Erythroblast (primary cell): ENCODE data around the gene FARP2.
"Not testable (repeated sequence)": the region's sequence is repeated elsewhere in the genome, so short reads cannot be mapped to it uniquely, and the experiment has no call there.

Experiments used
- GATA1 ChIP-seq: IDR thresholded peaks from 2 replicates; pipeline ENCODE4 v1.6.1; 2011; ENCODE audit warnings: low read depth, mild to moderate bottlenecking, control low read depth, low read length, moderate library complexity
- POLR2A ChIP-seq: IDR thresholded peaks from 2 replicates; pipeline ENCODE4 v1.6.1; 2011; ENCODE audit warnings: mild to moderate bottlenecking, low read length

- TF ChIP-seq POLR2A, GATA1: not testable (repeated sequence)
Measured at GRCh38 chr2:241506317-241506716, 150.2 kb downstream of the FARP2 start.
